Measurements from ENCODE around the gene TMEM185B. TPM values are rescaled to one million over a fixed set of nuclear protein-coding genes. Genes with fewer than 3 reads are reported as not detected.

Gene TMEM185B
- total and polyA plus RNA-seq, 10 of the 15 experiments (the other 5 are each of a cell fraction or from before 2014, with no cell fraction given): 2.4 to 20.9 (median 14.5) TPM

DNA sequence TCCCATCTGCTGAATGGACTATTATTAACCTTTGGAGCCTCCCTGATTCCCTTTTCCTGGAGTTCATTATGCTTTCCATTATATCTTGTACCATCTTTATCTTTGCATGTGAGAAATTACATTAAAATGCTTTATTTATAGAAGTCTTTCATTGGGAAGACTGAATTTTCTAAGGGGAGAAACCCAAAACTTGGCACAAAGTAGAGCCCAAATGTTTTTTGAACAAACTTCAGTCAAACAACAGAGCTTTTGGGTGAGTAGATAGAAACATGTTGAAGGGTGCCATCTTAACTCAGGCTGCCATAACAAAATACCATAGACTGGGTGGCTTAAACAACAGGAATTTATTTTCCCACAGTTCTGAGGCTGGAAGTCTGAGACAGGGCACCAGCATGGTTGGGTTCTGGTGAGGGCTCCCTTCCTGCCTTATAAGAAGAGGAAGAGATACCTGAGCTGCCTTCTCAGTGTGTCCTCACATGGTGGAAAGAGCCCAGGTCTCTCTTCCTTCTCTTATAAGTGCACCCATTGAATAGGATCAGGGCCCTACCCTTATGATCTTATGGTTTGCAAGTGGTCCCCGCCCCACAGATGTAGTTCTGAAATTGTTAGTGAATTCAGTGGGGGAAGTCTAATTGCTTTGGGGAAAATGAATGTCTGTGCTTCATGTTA, 48.6 kb upstream of the TMEM185B start:
- ATAC-seq: no peak
- H3K9me3 ChIP-seq (replicated peaks; ENCODE audit: control insufficient read depth, insufficient read depth, low read length): peaks cover 5% of the 10 kb centered on the region
- no peak for TF ChIP-seq SMAD1 (IDR thresholded peaks at IDR 0.05; ENCODE audit: low read depth, partially characterized antibody)
- no peak for TF ChIP-seq GATAD2B (conservative IDR thresholded peaks at IDR 0.05; ENCODE audit: low read depth)
- no peak overlapping the region for H3K4me3 ChIP-seq
- no peak overlapping the region for H3K9ac ChIP-seq (ENCODE audit: control insufficient read depth, insufficient read depth, low read length)
- intact Hi-C loops (cut with micrococcal nuclease; ENCODE audit: unreplicated experiment): no loop called here
- BruUV-seq (replicated peaks): no TSS peak
- ChIA-PET SMC1A (ENCODE audit: uncharacterized antibody, unreplicated experiment) (interaction anchor here (1.0 to 1.2 kb wide), 3 partner anchors 11 to 484 kb away, joined by 3 to 5 read pairs (median 3); no protein-coding TSS in a partner anchor), CTCF (no interaction called here), RAD21 (ENCODE audit: unreplicated experiment) (no interaction called here), POLR2A (interaction anchor here (1.1 kb wide), 1 partner anchor 20 kb away, joined by 3 read pairs; no protein-coding TSS in a partner anchor)
- in situ Hi-C loops (cut with MboI): no loop called here
- no peak overlapping the region for H2AFZ ChIP-seq (ENCODE audit: control insufficient read depth, low read depth, low read length)
- no peak overlapping the region for H3K27ac ChIP-seq (ENCODE audit: control insufficient read depth, insufficient read depth)
- FAIRE-seq: no peak
- 89% methylated on average over 1 of the region's 1 CpG for WGBS (ENCODE audit: insufficient coverage, insufficient replicate concordance, low lambda C conversion rate, missing lambda C conversion rate)
- H3K4me2 ChIP-seq (ENCODE audit: control insufficient read depth, insufficient read depth): no peak overlapping the region
- no peaks in the 10 kb centered on the region for H4K20me1 ChIP-seq (ENCODE audit: control insufficient read depth, insufficient read depth)
- peaks cover 8% of the 10 kb centered on the region; the same call in 1 of the 2 replicates for H3K4me1 ChIP-seq (ENCODE audit: control insufficient read depth, insufficient read depth, low read length)
- no peaks in the 10 kb centered on the region for H3K27me3 ChIP-seq (replicated peaks in 1 of 2; ENCODE audit: control insufficient read depth in 2 of 2, insufficient read depth in 2 of 2, low read length in 1 of 2)
- DNase-seq (ENCODE audit: low read depth, low spot score): no peak
- peaks cover 16% of the 10 kb centered on the region for H3K79me2 ChIP-seq (ENCODE audit: control insufficient read depth, insufficient read depth, low read length)
- peaks cover 0 to 4% of the 10 kb centered on the region in 2 experiments; a peak in 1 of 4 replicates for H3K36me3 ChIP-seq (ENCODE audit: control insufficient read depth in 2 of 2, insufficient read depth in 2 of 2, low read length in 1 of 2)

DNA sequence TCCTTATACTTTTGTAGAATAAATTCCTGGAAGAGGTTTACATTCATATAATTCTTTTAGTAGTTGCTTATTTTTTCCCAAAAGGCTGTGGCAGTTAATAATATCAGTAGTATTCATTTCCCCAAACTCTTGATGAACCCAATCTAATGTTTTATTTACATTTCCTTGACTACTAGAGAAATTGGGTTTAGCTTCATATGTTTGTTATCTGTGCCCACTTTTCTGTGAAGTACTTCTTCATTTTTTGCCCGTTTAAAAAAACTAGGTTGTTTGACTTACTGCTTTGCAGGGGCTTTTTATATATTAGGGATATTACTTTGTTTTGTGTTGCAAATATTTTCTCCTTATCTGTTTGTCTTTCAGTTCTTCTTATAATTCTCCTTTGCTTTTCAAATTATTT, 46.6 kb upstream of the TMEM185B start:
- DNase-seq (ENCODE audit: low read depth, low spot score) (no peak), ATAC-seq (no peak), FAIRE-seq (no peak)
- intact Hi-C loops (cut with micrococcal nuclease; ENCODE audit: unreplicated experiment): no loop called here
- H3K4me1 ChIP-seq (ENCODE audit: control insufficient read depth, insufficient read depth, low read length): peaks cover 8% of the 10 kb centered on the region; the same call in 1 of the 2 replicates
- peaks cover 5% of the 10 kb centered on the region for H3K9me3 ChIP-seq (replicated peaks; ENCODE audit: control insufficient read depth, insufficient read depth, low read length)
- H3K36me3 ChIP-seq (ENCODE audit: control insufficient read depth in 2 of 2, insufficient read depth in 2 of 2, low read length in 1 of 2): peaks cover 0 to 4% of the 10 kb centered on the region in 2 experiments; a peak in 1 of 4 replicates
- WGBS (ENCODE audit: insufficient coverage, insufficient replicate concordance, low lambda C conversion rate, missing lambda C conversion rate): 95% methylated on average over 1 of the region's 1 CpG
- BruUV-seq (replicated peaks): no TSS peak
- H3K27ac ChIP-seq (ENCODE audit: control insufficient read depth, insufficient read depth): no peak overlapping the region
- no peaks in the 10 kb centered on the region for H4K20me1 ChIP-seq (ENCODE audit: control insufficient read depth, insufficient read depth)
- ChIA-PET CTCF (interaction anchor here (0.8 to 2.0 kb wide), 3 partner anchors 13 to 43 kb away, joined by 4 to 6 read pairs (median 5); no protein-coding TSS in a partner anchor), SMC1A (ENCODE audit: uncharacterized antibody, unreplicated experiment) (interaction anchor here (0.6 to 1.3 kb wide), 6 partner anchors 13 to 66 kb away, joined by 3 to 4 read pairs (median 3); no protein-coding TSS in a partner anchor), RAD21 (ENCODE audit: unreplicated experiment) (no interaction called here), POLR2A (interaction anchor here (1.1 kb wide), 1 partner anchor 9 kb away, joined by 4 read pairs; no protein-coding TSS in a partner anchor)
- in situ Hi-C loops (cut with MboI): no loop called here
- H3K79me2 ChIP-seq (ENCODE audit: control insufficient read depth, insufficient read depth, low read length): peaks cover 19% of the 10 kb centered on the region
- no peak overlapping the region for H3K4me2 ChIP-seq (ENCODE audit: control insufficient read depth, insufficient read depth)
- no peak overlapping the region for H3K4me3 ChIP-seq
- no peak overlapping the region for H3K9ac ChIP-seq (ENCODE audit: control insufficient read depth, insufficient read depth, low read length)
- H2AFZ ChIP-seq (ENCODE audit: control insufficient read depth, low read depth, low read length): no peak overlapping the region
- no peaks in the 10 kb centered on the region for H3K27me3 ChIP-seq (replicated peaks in 1 of 2; ENCODE audit: control insufficient read depth in 2 of 2, insufficient read depth in 2 of 2, low read length in 1 of 2)
- no peak for TF ChIP-seq ESRRA (IDR thresholded peaks at IDR 0.05; ENCODE audit: low read length)
- TF ChIP-seq JUND (IDR thresholded peaks at IDR 0.05; ENCODE audit: low read depth, low read length): no peak
- TF ChIP-seq NFYA (IDR thresholded peaks at IDR 0.05; ENCODE audit: borderline replicate concordance, low read depth, low read length): no peak
- TF ChIP-seq, protein P1, sequence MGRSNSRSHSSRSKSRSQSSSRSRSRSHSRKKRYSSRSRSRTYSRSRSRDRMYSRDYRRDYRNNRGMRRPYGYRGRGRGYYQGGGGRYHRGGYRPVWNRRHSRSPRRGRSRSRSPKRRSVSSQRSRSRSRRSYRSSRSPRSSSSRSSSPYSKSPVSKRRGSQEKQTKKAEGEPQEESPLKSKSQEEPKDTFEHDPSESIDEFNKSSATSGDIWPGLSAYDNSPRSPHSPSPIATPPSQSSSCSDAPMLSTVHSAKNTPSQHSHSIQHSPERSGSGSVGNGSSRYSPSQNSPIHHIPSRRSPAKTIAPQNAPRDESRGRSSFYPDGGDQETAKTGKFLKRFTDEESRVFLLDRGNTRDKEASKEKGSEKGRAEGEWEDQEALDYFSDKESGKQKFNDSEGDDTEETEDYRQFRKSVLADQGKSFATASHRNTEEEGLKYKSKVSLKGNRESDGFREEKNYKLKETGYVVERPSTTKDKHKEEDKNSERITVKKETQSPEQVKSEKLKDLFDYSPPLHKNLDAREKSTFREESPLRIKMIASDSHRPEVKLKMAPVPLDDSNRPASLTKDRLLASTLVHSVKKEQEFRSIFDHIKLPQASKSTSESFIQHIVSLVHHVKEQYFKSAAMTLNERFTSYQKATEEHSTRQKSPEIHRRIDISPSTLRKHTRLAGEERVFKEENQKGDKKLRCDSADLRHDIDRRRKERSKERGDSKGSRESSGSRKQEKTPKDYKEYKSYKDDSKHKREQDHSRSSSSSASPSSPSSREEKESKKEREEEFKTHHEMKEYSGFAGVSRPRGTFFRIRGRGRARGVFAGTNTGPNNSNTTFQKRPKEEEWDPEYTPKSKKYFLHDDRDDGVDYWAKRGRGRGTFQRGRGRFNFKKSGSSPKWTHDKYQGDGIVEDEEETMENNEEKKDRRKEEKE (IDR thresholded peaks at IDR 0.05): no peak
- TF ChIP-seq, protein P2, sequence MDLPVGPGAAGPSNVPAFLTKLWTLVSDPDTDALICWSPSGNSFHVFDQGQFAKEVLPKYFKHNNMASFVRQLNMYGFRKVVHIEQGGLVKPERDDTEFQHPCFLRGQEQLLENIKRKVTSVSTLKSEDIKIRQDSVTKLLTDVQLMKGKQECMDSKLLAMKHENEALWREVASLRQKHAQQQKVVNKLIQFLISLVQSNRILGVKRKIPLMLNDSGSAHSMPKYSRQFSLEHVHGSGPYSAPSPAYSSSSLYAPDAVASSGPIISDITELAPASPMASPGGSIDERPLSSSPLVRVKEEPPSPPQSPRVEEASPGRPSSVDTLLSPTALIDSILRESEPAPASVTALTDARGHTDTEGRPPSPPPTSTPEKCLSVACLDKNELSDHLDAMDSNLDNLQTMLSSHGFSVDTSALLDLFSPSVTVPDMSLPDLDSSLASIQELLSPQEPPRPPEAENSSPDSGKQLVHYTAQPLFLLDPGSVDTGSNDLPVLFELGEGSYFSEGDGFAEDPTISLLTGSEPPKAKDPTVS (IDR thresholded peaks at IDR 0.05; ENCODE audit: low read depth, low read length): no peak
- TF ChIP-seq ETV6 (conservative IDR thresholded peaks at IDR 0.05 in 1 of 2, IDR thresholded peaks at IDR 0.05 in 1 of 2; ENCODE audit: borderline replicate concordance in 1 of 2, low read depth in 1 of 2): no peak
- no peak for TF ChIP-seq LARP7 (IDR thresholded peaks at IDR 0.05)
- no peak for TF ChIP-seq SPI1 (IDR thresholded peaks at IDR 0.05; ENCODE audit: borderline replicate concordance, insufficient read depth, low read depth, low read length)
- TF ChIP-seq SRF (IDR thresholded peaks at IDR 0.05; ENCODE audit: low read depth in 2 of 2, low read length in 2 of 2): no peak
- TF ChIP-seq TCF7 (IDR thresholded peaks at IDR 0.05; ENCODE audit: borderline replicate concordance): no peak

Measured in GM12878 (cell line).